ENCODE measurements around the gene EDN3.

DNA sequence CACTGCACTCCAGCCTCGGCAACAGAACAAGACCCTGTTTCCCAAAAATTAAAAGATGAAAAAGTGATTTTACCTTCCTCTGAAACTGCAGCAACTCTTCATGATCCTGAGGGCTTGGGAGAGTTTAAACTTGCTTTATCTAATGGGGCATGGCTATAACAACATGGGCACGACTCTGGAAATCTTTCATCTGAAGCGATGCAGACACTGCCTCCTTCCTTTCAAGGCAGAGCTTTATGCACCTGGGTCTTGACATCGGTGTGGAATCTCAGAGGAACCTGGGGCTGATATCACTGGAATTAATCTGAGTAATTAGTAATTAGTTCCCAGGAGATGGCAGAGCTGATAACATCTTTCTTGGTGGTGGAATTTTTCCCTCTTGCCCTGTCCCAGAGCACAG is 52.1 kb downstream of the EDN3 start:
- TF ChIP-seq CTCF (IDR thresholded peaks at IDR 0.05) (no peak), POLR2A (IDR thresholded peaks at IDR 0.05) (no peak)

Measured in prostate gland (tissue), 2 donors.